Measurements from ENCODE around the gene RELL2.

- no peak for TF ChIP-seq POLR2A (IDR thresholded peaks at IDR 0.05; ENCODE audit: low read length)
- TF ChIP-seq GATA1 (IDR thresholded peaks at IDR 0.05; ENCODE audit: low read depth, low read length) = no peak
Measured at GRCh38 chr5:141623186-141623585, 13.6 kb upstream of the RELL2 start.

Data from erythroblast (primary cell).